Suprapubic skin (tissue), 4 donors: ENCODE results near the gene SMIM41.

ENCODE experiments used
- CTCF ChIP-seq, 2 donors: fragments of 200-600 bp in 1 of 2; fragments of 450-650 bp in 1 of 2; sonication (generic) in 1 of 2; IDR thresholded peaks; one replicate each; pipeline ENCODE4 v1.5.1; 2016 to 2019; ENCODE audit warnings: antibody characterized with exemption in 2 of 2, mild to moderate bottlenecking in 1 of 2, moderate library complexity in 1 of 2
- EP300 ChIP-seq: sonication (generic); formaldehyde crosslinking; IDR thresholded peaks from one replicate; pipeline ENCODE4 v1.6.1; 2017; ENCODE audit warnings: antibody characterized with exemption
- POLR2A ChIP-seq, 2 donors: fragments of 450-650 bp; IDR thresholded peaks; one replicate each; pipeline ENCODE4 v1.6.1; 2017; ENCODE audit warnings: antibody characterized with exemption in 2 of 2, mild to moderate bottlenecking in 2 of 2, moderate library complexity in 2 of 2
- POLR2AphosphoS5 ChIP-seq, 3 donors: sonication (generic); formaldehyde crosslinking; IDR thresholded peaks; one replicate each; pipeline ENCODE4 v1.6.1; 2017; ENCODE audit warnings: antibody characterized with exemption in 3 of 3

GRCh38 chr12:52032804-52033445 lies 46.6 kb upstream of the SMIM41 start:
- TF ChIP-seq POLR2A (IDR thresholded peaks at IDR 0.05) (peak in 1 of 2 donors; percentile 30), CTCF (IDR thresholded peaks at IDR 0.05) (no peak), POLR2AphosphoS5 (IDR thresholded peaks at IDR 0.05) (peak in 2 of 3 donors; percentile 70 to 82), EP300 (peak; percentile 58)
